ENCODE measurements around the gene C17orf50.

Gene C17orf50

DNA sequence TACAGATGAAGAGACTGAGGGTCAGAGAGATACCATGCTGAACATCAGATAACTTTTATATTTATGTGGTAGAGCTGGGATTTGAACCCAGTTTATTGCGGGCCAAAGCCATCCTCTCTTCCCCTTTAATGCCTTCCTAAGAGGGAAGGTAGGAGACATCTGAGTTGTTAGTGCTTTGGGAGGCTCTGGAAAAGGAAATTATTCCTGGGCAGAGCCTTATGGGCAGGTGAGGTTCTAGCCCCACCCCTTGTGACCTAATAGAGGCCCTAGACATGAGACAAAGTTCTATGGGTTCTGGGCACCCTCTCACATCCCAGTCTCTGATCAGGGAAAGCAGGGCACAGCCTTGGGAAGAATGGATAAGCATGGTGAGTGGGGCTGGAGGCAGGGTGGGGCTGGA lies at the start of gene C17orf50:
C17orf50 (plus strand) TSS at position 301 of the 400 bp plus-strand sequence; CDS start at position 356, 55 bp downstream.
- DNase-seq, result no peak

DNA sequence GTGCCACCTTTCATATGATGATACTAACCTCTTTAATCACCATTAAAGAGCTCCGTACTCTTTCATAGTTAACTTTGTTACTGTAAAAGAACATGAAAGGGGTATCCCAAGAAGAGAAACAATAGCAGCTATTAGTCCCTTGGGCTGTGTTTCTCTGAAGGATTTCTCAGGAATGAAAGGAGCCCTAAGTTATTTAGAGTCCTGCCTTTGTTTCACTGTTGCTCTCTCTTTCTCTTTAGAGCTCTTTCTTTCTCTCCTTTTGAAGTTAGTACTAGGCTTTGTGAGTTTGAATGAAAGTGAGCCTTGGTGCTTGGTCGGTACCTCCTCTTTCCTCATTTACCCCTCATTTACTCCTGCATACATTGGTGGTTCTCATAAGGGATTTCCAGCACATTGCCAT lies 49.7 kb upstream of the C17orf50 start:
- no peak for DNase-seq

DNA sequence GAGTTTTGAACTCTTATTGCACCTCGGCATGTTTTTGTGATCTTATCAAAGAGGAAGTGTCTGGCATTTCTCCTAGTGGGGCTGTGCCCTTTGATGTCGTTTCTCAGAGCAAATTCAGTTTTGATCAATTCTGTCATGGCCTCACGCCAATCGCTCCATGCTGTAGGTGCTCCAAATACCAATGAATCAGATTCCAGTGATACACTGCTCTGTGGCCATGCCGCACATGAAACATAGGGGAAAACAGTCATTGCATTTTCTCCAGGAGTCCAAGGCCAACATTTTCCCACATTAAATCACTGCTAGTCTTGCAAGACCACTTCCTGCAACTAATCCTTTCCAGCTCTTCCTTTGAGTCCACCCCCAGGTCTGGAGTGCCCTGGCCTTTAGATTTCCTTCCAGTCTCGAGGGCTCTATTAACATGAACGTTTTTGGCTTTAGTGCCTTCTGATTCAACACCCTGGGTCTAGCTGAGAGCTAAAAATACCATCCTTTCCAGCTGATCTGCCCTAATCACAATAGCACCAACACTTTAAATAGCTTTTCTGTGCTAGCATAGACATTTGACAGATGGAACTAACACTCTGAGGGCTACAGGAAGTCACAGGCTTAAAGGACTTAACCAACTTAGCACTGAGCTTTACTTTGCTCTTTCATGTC lies 47.5 kb upstream of the C17orf50 start:
- DNase-seq, result no peak

DNA sequence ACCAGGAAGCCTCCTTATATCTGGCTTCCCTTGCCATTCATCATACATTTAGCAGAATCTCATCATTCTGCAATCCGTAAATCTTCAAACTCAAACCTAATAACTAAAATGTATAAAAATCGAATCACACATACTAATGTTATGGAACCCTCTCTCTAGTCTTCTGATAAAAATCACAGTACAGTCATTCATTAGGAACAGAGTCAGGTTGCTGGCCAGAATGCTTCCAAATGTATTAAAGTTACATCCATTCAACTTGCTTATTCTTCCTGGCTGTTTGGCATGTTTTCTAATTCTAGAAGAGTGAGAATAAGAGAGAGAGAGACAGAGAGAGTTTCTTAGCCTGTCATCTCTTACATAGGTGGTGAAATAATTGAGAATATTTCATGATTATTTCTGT lies 45.7 kb upstream of the C17orf50 start:
- DNase-seq, result no peak

DNA sequence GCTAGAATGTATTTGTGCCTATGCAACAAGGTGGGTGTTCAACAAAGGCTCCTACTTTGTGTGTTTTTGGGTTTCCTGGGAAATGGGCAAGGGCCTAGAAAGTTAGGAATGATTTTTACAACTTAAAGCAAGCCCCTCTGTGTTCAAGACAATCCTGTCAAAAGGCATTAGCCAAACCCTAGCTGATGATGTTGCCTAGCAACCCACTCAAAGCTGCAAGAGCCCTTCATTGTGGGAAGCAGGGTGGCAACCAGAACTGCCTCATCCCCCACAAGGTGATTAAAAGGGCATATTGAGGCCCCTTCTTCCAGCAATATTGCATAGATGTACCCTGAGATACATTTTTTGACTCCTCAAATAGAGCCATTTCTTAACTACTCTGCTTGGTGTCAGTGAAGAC lies 45.3 kb upstream of the C17orf50 start:
- DNase-seq, result no peak

DNA sequence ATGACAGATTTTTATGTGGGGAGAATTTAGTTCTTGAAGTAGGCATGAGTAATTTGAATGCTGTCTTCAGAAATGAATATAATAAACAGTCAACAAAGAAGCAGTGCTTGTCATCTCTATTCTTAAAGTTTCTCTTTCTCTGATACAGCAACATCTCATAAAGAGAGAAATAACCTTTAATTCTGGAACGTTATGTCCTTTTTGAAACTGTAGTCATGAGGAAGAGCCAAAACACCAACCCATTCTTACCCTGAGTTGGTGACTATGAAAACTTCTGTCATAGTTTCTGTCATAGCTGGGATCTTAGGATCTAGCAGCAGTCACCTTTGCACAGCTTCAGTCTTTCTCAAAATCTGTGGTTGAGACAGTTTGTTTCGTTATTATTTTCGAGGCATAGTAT lies 44.5 kb upstream of the C17orf50 start:
- no peak for DNase-seq

DNA sequence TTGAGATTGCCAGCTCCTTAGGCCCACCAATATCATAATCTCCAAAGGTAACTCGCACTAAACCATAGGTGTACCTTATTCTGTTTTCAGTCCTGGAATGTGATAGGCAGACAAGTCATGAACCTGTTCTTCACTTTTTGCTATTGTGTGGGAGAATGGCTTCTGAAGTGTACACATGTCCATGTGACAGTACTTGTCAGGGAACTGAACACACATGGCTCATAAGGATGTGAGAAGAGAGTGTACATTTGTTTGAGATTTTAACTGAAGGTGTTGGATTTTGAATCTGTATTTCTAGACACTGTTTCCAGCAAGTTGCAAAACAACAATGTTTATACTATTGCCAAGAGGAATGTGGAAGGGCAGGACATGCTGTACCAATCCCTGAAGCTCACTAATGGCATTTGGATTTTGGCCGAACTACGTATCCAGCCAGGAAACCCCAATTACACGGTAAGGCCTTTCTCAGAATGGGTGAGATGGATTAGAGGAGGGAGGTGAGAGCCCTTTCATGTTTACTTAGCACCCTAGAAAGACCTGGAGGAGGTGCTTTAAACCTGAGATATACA lies 43.7 kb upstream of the C17orf50 start:
- DNase-seq, result no peak

DNA sequence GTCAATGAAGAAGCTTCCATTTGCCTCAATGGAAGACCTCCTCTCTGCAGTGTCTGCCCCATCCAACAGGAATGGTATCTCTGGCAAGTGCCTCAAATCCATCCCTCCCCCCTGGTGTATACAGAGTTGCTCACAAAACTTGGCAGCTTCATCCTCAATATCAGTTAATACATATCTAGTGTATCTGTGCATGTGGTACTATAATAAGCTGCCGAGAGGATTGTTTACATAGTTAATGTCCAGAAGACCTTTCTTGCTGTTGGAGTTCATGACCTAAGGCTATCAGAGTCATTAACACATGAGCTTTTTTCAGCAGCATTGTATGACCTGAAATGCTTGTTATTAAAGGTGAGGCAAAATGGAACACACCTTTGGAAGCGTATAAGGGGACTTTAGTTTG lies 43.2 kb upstream of the C17orf50 start:
- DNase-seq, result no peak

DNA sequence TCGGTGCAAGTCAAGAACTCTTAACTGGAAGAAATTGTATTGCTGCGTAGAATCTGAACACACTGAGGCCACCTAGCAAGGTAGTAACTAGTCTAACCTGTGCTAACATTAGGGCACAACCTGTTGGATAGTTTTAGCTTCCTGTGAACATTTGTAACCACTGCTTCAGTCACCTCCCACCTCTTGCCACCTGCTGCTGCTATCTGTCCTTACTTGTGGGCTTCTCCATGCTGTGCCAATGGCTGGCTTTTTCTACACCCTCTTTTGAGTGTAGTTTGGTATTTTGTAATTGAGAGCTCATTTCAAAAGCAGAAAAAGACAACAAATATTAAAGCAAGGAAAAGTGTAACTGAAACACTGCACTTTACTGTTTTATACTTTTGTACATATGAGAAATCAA lies 37.0 kb upstream of the C17orf50 start:
- no peak for DNase-seq

DNA sequence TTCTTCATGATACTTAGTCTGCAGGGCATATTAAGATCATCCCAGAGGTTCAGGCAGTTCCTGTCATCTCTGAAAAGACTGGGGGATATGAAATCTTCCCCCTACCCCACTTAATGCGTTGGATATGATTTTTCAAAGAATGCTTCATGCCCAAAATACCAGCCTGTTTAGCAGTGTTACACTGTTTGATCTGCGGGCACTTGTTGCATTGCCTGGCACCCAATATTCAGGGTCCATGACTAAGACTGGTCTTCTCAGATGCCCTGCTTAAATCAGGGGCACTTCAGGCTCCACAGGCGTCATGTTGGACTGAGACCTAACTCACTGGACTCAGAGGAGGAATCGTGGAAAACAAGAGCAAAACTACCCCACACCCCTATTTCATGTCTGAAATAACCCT lies 35.6 kb upstream of the C17orf50 start:
- no peak for DNase-seq

DNA sequence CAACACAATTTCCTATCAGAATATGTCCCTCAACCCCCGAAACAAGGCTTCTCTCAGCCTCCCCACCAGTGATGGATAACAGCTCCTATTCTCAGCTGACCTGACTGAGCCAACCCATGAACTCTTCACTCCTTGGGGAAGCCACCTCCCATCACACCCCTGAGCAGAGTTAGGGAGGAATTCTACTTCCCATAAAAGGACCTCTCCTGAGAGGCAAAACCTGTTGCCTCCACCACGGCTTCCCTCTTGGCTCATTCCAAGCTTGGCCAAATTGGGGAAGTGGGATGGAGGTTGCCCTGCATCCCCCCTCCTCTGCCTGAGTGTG lies 34.9 kb upstream of the C17orf50 start:
- no peak for DNase-seq

DNA sequence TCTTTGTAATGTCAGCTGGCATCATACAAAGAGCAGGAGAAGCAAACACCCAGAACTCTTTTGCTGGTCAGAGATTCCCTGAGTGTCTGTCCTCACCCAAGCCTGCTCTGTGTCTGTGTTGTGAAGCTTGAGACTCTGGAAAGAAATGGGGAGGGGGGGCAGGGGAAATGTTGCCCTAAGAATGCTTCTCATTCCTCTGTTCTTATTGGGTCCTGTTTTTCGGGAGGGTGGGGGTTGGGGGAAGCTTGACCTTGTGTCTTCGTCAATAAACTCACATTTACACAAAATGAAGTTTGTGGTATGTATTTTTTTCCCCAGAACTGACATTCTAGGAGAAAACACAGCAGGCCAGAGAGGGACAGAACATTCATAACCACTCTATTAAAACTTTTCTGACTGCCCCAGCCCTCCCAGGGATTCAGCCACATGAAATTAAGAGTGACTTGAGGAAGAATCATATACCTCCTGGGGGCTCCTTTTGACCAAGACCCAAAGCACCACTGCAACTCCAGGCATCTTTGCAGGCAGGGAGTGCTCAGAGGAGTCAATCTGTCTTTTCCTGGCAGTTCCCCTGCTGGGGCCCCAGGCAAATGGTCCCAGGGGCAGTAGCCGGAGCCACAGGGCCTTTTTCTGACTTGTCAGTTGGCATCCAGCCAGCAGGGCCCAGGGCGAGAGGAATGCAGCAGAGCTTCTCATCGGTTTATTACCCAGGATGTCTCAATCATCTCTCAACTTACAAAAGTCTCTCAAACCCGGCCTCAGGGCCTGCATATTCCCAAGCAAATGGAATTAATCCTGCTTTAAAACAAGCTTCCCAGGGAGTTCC lies 34.3 kb upstream of the C17orf50 start:
- DNase-seq, result no peak

DNA sequence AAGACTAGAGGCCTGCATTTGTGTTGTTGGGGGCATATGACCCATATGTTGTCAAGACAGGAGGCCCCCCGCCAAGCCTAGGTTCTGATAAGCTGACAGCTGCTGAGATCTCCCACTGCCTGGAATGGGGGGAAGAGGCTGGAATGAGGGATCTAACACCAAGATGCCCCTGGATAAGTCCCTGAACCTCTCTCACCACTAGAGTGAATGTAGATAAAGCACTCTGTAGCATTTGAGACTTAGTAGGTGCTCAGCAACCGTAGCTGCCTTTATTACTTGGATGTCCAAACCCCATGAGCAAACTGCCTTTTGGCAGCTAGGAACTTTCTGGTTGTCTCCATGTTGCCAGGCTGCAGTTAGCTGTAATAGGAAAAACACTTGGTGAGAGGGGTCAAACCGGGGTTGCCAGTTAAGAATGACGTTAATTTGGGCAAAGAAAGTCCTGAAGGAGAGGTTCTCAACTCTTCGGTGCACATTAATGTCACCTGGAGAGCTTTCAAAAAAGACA lies 33.7 kb upstream of the C17orf50 start:
- no peak for DNase-seq

DNA sequence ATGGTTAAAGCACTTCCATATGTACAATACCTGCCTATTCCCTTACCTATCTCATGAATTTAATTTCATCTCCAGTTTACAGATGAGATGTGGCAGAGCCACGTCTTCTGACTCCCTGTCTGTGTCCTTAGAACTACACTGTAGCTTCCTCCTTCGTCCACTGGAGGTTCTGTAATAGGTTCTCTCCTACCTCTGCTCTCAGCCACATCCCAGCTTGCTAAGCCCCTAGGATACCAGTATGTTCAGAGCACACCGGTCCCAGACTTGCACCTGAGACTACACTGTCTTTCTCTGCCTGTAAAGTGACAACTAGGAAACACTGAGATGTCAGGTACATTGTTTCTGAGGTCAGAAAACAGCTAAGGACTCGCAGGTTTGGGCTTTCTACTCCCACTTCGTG lies 33.1 kb upstream of the C17orf50 start:
- DNase-seq, result no peak

DNA sequence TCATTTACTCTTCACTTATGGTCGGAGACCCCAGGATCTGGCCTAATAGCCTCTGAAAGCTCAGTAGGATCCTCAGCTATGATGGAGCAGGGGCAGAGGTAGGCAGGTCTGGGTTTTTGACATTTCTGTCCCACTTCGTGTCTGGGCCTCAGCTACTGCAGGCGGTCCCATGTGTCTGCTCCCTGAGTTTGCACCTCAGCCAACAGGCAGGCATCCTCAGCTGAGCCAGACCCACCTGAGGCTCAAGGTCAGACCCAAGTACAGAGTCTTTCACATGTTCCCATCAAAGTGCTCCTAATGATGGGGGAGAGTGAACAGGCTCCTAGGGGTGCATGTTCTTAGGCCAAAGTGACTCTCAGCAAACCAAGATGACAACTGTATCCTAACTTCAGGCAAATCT lies 32.1 kb upstream of the C17orf50 start:
- DNase-seq, result no peak

DNA sequence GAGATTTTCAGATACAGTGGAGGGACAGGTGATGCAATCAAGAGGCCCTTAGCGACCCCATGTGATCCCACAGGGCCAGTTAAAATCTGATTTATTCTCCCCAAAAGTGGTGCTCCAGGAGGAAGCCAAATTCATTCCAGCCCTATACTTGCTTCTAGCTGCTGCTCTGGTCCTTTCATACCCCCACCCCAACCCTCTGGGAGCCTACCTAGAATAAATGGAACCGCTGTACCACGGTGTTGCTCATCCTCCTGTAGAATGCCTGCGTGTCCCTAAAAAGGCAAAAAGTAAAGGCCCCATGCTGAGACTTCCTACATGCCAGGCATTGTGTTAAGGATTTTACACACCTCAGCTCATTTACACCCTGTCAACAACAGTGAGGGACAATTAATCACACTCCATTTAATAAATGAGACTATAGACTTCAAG lies 31.3 kb upstream of the C17orf50 start:
- DNase-seq, result no peak

DNA sequence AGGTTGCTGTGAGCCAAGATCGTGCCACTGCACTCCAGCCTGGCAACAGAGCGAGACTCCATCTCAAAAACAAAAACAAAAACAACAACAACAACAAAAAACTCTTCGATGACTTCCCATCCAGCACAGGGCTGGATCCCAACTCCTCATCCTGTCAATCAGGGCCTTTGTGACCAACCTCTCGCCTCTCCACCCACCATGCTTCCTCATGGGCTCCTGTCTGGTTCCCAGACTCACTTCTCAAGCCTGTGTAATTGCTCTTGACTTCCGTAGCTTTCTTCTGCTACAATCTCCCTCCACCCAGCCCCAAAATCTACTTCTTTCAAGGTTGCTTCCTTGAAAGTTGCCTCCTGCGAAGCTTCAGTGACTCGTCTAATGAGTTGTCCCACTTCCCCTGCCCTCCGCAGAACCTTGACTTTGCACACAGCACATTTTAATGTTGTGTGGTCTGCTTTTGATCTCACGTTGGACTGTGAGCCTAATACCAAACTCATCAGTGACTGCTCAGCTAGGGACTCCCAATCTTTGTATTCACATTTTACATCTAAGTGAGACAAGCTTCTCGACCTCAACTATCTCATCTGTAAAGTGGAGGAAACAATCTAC lies 30.2 kb upstream of the C17orf50 start:
- no peak for DNase-seq

DNA sequence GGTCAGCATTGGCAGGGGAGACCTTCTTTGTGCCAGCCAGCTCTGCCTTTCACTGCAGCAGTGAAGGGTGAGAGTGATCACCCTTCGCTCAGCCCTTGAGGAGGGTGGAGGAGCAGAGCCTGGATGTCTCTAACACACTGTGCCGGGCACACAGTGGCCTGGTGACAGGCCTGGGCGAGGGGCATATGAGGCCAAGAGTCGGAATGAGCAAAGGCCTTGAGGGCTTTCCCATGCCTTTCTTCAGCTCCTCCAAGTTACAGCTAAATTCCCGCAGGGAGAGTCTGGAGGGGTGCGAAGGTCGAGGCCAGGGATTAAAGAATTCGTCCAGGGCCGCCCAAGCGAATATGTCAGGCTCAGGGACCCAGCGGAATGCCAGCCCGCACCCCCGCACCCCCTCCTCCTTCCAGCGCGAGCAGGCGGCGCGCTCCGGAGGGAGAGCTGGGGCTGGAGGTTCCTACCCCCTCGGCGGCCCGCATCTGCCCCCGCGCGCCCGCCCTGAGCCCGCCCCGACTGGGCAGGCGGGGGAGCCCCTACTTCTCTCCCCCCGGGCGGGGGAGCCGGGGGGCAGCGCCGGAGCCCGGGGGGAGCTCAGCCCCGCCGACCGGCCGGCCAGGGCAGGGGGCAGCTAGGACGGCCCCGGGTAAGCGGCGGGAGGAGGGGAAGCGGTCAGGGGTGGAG lies 29.3 kb upstream of the C17orf50 start, which contains the start of gene RASL10B:
RASL10B (plus strand) TSS at position 401 of the 678 bp plus-strand sequence. CDS start 3,546 bp downstream, outside the sequence.
- DNase-seq, result peak; percentile 59

DNA sequence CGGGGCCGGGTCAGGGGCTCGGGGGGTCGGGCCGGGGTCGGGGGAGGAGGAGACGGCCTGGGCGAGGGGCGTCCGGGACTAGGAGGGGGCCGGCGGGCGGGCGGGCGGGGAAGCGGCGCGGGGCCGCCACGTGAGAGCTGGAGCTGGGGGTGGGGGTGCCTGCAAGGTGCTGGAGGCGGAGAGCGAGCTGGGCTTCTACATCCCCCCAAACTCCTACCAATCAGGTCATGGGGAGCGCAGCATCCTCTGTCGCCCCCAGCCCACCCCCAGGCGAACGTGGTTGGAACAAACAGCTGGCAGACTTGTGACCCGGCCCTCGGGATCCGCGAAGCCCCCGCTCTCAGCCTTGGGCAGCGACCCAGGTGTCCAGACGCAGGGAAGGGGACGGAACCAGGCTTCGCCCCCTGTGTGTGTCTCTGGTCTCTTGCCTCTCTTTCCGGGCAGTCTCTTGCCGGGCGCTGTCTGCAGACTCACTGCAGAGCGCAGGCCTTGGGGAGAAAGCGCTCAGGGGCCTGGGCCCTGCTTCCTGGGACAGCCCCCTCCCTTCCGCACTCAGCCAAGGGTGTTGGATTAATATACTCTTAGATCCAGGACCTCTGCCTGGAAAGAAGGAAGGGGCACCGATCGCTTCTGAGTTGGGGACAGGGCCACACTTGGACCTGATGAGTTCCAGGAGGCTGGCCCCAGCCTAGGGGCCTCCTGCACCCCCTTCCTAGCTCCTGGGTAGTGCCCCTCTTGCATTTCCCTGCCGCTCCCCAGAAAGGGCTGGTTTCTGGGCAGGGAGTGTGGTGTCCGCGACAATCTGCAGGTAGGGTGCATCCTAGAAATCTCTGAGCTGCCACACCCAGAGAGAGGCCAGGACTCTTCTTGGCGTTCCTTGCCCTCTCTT lies 28.5 kb upstream of the C17orf50 start:
- no peak for DNase-seq

DNA sequence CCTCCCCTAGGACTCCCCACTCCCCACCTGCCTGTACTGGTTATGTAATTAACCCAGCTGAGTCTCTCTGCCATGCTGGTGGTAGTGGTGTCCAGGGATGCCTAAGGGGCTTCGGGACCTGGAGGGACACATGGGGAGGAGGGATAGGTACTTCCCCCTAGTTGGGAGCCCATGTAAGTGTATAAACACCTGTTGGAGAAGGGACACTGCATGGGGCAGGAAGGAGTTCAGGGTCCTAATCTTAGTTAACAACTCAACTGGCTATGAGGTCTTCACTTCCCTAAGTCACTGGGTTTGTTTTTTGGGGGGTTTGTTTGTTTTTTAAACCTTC lies 27.9 kb upstream of the C17orf50 start:
- DNase-seq, result no peak

DNA sequence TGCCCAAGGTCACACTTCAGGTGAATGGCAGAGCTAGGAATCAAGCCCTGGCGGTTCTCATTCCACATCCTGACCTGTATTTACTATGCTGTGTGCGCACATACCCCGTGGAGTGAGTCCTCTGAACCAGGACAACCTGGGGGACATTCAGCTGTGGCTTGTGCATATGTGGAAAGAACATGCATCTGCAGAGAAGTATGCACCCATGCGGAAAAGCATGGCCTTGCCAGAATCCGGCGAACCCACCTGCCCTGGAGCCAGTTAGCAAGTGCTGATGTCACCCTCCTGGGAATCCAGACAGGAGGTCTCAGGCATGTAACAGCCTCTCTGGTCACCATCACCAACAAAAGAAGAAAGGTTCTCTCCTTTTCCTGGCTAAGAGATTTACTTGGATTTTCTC lies 27.3 kb upstream of the C17orf50 start:
- DNase-seq, result no peak

DNA sequence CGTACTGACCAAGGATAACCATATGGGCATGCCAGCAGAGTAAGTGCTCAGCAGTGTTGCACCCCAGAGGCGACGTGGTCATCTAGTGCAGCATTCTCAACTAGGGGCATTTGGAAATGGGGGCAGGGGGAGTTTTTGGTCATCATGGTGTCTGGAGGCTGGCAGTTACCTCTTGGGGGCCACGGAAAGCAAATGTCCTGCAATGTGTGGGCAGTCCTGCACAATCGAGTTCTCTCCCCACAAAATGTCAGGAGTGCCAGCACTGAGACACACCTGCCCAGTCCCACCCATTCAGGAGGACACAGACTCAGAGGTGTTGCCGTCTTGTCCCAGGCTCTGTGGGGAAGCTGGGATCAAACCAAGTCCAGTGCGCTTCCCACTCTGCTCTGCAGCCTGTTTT lies 26.3 kb upstream of the C17orf50 start:
- no peak for DNase-seq

All from activated CD8-positive, alpha-beta memory T cell treated with anti-CD3 and anti-CD28 coated beads, Interleukin-2, amount 50 U/mL, for 4 hours (primary cell).